Ammon's horn (tissue), 1 donor: ENCODE measurements around the gene TRDN.
"Not testable (repeated sequence)": the region's sequence is repeated elsewhere in the genome, so short reads cannot be mapped to it uniquely, and the experiment has no call there.

ENCODE experiments used
- DNase-seq: peaks from one replicate; pipeline ENCODE4 v3.0.0-alpha.2; 2016; ENCODE audit warnings: low spot score

Gene TRDN

DNA sequence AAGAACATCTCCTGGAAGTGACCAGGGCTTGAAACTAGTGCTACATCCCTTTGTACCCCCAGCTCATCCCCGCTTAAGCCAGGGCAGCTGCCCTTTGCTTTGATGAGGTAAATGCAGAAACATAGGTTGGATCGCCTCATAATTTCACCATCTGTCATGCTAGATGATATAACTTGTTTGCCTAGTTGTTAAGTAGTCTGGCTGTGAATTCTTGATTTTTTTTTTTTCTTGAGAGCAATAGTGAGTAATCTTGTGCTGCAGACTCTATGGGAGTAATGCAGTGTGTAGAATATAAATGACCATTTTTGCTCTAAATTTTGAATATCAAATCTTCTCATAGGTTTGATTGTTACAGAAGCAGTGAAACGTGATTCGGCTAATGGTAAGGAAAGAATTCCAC, 4.1 kb downstream of the TRDN start:
- no peak for DNase-seq

DNA sequence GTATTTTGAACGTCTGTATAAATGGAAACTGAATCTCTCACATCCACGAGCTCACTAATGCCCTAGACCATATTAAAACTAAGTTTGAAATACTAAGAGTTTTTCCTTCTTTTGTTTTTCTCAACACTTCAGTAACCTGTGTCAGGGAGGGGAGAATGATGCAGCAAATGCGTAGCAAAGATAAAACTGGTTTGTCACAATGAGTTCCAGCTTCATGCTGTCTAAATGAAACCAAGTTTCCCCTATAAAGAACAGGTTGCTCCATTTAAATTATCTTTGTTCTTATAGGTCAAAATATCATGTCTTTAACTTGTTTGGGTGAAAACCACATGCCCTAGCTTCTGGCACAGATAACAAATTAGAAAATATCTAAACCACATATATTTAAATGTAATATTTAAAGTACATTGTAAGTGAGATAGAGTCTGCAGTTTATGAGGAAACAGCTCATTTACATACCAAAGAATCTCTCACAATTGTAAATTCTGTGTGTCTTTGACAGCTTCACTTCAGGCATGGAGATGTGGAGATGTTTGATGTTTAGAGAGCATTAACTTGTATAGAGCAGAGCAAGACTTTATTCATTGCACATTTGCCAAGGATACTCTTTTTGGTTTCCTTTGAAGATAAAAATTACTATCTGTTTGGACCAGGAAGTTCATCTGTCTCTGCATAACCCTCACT, 7.3 kb downstream of the TRDN start:
- DNase-seq, result no peak

DNA sequence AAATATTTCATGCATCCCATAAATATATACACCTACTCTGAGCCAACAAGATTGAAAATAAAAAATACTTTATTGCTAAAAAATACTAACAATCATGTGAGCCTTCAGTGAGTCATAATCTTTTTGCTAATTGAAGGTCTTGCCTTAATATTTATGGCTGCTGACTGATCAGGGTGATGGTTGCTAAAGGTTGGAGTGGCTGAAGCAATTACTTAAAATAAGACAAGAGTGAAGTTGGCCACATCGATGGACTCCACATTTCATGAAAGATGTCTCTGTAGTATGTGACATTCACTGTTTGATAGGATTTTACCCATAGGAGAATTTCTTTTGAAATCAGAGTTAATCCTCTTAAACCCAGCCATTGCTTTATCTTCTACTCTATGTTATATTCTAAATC, 11.1 kb downstream of the TRDN start:
- no peak for DNase-seq

DNA sequence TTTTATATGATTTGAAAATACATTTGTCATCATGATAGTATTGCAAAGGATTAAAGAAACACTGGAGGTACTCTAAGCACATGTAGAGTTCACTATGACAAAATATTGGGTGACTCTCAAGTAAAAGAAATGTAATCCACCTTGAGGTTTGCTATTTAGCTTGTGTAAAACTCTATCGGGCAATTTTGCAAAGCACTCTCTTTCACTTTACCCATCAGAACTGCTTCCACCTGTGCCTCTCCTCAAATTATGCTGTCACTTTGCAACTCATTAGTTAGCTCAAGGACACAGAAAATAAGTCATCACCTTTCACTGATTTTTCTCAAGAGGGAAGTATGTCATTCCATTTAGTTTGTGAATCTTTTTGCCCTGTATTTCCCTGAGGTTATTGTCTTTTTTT, 14.0 kb downstream of the TRDN start:
- DNase-seq, result no peak

DNA sequence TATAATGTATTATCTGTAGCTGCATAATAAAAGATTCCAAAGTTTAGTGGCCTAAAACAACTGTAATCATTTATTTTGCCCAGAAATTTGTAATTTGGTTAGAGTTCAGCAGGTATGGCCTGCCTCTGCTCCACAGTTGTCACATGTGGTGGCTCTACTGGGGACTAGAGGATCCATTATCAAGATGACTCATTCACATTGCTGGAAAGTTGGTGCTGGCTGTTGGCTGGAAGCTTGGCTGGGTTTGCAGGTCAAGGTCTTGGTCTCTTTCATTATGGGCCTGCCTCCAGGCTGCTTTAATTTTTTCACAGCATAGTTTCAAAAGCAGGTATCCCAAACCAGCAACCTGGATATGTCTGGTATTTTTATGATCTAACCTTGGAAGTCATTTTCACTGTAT, 17.6 kb downstream of the TRDN start:
- no peak for DNase-seq

DNA sequence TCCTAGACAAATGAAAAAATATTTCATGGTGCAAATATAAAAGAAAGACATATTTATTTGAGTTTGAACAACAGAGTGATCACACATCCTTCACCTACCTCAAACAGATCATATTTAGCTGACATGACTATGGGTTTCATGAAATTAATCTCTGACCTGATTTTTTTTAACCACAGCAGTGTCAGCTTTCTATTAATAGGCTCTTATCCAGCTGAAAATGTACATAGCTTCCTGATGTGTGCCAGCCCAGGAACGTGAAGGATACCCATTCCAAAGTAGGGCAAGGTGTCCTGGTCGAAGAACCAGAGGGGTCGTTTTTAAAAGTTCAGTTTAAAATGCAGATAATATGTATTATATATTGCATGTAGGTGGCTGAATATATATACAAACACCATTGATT, 19.8 kb downstream of the TRDN start:
- DNase-seq, result no peak

DNA sequence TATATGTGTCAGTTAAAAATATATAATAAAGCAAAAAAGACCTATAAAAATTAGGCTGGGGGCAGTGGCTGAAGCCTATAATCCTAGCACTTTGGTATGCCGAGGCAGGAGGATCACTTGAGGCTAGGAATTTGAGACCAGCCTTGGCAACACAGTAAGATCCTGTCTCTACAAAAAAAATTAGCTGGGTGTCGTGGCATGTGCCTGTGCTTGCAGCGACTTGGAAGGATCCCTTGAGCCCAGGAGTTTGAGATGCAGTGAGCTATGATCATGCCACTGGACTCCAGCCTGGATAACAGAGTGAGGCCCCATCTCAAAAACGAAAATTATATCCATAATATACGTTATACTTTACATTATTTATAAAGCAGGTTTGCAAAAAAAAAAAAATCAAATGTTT, 20.7 kb downstream of the TRDN start:
- DNase-seq, result no peak

DNA sequence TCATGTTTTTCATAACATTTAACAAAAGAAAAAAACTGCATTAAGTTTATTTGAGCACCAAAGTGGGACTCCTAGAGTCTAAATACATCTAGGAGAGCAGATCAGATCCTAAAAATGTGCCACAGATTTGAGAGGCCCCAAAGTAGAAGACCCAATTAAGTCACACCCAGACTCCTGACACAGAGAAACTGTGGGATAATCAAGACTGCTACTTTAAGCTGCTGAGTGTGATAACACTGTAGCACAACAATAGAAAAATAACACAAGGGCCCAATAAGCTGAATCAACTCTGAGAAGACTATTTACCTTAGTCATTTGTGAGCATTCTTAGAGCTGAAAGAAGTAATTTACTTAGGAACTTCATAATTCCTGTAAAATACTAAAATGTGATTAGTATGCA, 26.0 kb downstream of the TRDN start:
- DNase-seq, result no peak

DNA sequence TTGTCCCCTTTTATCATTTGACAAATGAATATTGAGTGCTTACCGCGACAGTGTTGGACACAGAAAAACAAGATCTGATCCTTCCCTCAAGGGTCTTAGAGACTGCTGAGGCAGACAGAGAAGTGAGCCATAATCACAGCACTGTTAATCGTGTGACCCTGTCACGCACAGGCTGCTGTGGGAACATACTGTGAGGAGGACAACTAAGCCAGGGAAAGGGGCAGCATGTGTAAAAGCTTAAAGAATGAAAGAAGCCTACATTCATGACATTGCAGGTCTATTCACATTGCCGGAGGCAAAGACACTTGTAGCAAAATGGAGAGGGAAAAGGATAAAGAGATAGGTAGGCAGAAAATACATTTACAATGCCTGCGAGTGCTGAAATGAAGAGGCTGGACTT, 32.7 kb downstream of the TRDN start:
- DNase-seq, result no peak

DNA sequence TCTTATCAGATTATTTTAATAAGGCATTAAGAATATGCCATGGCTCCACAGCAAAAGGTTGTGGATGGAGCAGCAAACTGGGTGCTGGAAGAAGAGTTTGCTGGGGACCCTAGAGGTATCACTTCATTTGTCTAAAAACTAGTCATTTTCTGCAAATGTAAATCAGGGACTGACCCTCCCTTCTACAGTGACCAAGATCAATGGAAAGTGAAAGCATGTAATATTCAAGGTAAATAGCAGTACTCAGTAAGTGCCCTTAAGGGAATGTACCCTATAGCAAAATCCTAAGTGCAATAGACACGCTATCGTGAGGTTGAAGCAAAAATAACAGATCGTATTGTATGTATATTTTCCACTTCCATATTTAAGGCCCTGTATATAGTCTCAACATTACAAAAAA, 38.7 kb downstream of the TRDN start:
- DNase-seq, result no peak

DNA sequence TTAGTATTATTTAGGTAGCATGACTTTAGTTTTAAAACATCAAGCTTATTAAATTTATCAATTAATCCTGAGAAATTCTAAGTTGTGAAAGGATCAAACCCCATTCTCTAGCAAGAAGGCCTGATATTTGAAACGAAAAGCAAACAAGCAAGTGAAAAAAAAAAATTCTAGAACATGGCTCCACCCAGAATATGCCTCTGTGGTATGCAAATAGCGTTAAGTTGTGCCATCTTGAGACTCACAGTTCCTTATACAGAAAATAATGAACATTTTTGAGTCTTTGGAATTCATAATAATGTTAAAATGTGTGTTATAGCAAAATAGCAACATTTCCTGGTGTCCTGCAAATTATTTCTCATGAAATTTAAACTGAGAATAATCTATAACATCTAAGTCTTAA, 42.0 kb downstream of the TRDN start:
- no peak for DNase-seq

DNA sequence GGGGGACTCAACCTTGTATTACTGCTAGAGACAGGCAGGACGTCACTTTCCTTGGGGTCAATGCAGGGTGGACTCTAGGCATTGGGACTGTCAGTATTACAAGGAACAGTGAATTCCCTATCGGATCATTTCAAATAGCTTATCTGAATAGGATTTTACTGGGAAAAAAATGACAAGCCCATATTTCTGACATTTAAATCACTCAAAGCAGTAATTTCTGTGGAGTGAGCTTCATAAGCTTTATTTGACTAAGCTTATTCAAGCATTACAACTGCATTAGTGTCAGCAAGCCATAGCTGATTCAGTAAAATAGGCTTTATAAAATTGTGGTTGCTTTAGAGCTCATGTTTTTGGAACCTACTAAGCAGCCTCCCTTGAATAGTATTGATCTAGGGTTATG, 44.3 kb downstream of the TRDN start:
- DNase-seq, result no peak

DNA sequence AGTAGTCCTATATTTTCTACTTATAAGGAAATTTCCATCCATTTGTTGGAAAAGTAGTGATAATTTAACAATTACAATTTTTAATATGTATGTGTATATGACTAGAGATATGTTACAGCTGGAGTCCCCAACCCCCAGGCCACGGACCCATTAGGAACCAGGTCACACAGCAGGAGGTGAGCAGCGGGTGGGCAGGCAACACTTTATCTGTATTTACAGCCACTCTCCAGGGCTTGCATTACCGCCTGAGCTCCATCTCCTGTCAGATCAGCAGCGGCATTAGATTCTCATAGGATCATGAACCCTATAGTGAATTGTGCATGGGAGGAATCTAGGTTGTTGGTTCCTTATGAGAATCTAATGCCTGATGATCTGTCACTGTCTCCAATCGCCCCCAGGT, 46.8 kb downstream of the TRDN start:
- no peak for DNase-seq

DNA sequence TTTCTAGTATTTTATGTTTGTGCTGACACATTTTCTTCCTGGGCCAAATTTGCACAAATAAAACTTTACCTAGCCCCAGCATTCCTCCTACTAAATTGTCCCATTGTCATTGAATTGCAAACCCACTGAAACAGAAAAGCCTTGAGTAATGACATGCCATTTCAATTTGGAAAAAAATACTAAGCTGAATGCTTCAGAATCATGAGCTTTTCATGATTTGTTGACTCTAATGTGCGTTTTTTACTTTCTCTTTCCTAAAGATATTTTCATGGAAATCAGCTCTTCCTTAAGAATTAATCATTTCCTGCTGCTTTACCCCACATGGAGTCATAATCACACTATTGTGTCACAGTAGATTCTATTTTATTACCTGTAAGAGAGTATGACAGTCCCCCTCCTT, 47.4 kb downstream of the TRDN start:
- DNase-seq, result no peak

DNA sequence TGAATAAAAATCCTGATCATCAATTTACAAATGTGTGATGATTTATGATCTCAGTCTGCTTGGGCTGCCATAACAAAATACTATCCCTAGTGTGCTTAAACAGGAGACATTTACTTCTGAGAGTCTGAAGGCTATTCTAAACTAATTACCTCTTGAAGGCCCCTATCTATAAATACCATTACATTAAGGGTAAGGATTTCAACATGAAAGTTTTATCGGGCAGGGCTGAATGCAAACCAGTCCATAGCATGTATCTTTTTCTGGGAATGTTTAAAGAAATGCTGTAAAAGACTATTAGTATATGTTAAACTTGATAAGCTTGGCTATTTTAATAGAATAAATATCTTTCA, 48.2 kb downstream of the TRDN start:
- DNase-seq, result no peak

DNA sequence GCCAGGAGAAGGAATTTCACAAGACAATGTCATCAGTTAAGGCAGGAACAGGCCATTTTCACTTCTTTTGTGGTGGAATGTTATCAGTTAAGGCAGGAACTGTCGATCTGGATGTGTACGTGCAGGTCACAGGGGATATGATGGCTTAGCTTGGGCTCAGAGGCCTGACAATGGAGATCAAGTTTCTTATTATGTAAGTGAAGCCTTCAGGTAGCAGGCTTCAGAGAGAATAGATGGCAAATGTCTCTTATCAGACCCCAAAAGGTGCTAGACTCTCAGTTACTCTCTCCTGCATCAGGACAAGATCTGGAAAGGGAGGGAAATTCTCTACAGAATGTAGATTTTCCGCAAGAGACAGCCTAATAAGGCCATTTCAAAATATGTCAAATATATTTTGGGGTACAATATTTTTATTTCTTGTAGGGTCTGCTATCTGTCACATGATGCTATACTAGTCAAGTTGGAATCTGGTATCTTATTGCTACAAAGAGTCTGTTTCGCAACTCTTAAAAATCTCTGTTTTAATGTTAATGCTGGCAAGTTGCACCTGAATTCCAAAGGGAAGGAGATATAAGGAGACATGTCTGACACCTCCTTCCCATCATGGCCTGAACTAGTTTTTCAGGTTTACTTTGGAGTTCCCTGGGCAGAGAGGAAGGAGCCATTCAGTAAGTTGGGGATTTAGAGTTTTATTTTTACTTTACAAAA, 48.8 kb downstream of the TRDN start:
- DNase-seq, result no peak

DNA sequence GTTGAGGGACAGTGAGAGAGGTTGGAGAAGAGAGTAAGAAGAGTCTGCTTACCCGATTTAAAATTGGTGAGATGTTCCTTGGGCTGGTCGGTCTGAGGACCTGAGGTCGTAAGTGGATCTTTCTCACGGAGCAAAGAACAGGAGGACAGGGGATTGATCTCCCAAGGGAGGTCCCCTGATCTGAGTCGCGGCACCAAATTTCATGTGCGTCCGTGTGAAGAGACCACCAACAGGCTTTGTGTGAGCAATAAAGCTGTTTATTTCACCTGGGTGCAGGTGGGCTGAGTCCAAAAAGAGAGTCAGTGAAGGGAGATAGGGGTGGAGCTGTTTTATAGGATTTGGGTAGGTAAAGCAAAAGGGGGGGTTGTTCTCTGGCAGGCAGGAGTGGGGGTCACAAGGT, 49.3 kb downstream of the TRDN start:
- DNase-seq, result not testable (repeated sequence)

DNA sequence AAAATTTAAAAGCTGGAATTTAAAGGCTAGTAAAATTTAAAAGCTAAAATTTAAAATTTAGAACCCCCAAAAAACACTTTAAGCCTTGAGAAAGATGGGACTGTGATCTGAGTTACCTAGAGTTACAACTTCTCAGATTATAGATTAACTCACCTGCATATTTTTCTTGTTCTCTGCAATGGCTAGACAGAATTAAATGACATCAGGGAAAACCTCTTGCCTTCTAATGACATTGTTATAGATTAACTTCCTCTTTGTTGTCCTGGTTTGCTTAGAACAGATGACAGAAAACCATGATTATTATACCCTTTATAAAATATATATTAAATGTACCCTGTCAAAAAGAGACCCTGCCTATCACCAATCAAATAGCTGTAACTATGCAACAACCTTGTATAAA, 56.4 kb downstream of the TRDN start:
- DNase-seq, result no peak

DNA sequence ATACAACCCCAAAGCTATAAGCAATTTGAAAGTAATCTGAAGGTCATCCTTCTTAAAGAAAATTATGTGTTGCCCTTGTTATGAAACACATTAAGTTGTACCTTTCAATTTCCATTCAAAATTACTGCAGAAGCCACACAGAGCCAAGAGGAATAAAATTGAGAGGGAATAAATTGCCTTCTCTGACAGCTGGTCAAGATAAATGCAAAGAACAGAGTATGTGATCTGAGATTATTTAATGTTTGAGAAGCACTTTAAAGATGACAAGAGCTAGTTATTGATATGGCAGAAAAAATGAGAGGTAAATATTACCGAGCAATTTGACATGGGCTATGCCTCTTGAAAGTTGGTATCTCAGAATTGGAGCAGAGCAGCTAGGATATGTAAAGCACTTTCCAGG, 61.6 kb downstream of the TRDN start:
- DNase-seq, result no peak

DNA sequence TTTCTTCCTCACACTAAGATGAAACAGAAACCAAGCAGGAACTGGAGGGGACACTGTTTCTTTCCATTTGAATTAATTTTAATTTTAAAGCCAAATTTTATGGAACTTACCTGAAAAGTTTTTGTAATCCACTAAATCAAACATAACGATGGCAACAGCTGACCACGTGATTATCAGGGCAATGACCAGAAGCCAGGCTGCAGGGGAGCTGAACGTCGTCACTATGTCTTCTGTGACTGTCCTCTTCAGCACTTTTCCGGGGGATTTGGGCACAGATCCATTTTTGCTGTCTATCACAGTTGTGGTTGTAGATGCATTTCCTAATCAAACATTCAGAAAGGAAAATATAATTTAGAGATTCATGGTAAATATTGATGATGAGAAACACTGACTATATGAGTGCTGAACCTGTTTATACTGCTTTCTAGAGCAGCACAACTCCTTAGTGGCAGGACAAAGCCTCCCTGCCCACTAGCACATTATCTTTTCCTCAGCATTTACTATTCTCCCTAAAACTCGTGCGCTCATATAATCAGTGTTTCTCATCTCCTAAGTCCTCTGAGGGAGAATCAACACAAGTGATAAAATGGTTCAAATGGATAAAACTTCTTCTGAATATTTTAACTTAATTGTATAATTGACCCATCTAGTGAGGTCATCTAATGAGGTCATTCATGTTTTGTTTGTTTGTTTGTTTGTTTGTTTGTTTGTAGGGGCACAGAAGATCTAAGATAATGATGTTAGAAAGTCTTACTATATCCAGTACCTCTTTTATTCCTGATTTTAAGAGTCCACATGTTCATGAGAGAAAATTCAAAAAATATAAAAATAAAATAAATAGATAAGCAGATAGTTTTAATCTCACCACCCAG, 65.7 kb downstream of the TRDN start:
- DNase-seq, result peak; percentile 21

DNA sequence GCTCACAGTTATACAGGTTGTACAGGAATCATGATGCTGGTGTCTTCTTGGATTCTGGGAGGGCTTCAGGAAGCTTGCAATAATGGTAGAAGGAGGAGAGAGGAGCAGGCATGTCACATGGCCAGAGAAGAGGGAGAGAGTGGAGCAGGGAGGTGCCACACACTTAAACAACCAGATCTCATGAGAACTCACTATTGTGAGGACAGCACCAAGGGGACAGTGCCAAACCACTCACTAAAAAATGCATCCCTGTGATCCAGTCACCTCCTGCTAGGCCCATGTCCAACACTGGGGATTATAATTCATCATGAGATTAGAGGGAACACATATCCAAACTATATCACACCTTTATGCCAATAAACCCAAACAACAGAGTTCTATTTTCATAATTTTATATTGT, 67.2 kb downstream of the TRDN start:
- no peak for DNase-seq

DNA sequence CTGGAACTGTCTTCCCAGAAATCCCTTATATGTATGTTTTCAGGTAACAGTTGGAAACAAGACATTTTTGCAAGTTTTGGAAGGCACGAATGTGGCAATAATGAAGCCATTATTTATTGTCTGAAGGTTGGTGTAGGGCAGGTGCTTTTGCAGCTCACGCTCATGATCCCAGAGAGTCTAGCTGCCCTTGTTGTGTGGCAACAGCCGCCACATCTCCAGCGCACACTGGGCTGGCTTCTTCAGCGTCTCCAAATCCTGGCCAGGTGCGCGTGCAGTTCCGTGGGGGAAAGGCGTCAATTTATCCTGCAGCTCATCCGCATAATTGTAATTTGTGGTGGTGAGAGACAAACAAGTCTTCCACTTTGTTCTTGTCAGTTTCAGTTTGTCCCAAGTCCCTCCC, 71.2 kb downstream of the TRDN start:
- no peak for DNase-seq

DNA sequence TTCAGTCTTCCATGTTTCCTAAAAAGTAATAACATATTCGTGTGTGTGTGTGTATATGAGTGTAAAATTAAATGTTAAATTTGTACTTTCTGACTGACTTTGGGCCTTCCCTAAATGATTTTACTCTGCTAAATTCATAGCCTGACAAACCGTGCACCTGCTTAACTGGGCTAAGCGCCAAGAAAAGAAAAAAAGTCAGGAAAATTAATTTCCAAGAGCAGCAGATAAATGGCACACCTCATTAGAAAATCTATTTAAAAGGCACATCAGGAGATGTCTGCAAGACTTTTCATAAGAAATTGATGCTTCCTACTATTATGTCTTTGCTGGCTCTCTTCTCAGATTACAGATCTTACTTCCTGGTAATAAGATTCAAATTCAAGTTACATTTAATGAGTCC, 72.4 kb downstream of the TRDN start:
- DNase-seq, result no peak
